Endodermal cell (in vitro differentiated cells): ENCODE data around the gene PCSK6. TPM values are rescaled to one million over a fixed set of nuclear protein-coding genes. Genes with fewer than 3 reads are reported as not detected.
A peak's percentile ranks its signal among the peaks of the same experiment; 100 is the strongest.
"Not testable (repeated sequence)": the region's sequence is repeated elsewhere in the genome, so short reads cannot be mapped to it uniquely, and the experiment has no call there.

ENCODE experiments used
- DNase-seq: peaks from one replicate; pipeline ENCODE4 v3.0.0-alpha.2; 2017
- H3K27ac ChIP-seq: 2 replicates; pipeline ENCODE4 v1.5.1; 2013; ENCODE audit warnings: mild to moderate bottlenecking, low read depth, low read length, moderate library complexity
- H3K27me3 ChIP-seq: 2 replicates; pipeline ENCODE4 v1.6.1; 2013; ENCODE audit warnings: mild to moderate bottlenecking, low read length, moderate library complexity; ENCODE audit not compliant: insufficient read depth, control insufficient read depth, poor library complexity, severe bottlenecking
- H3K36me3 ChIP-seq: 2 replicates; pipeline ENCODE4 v1.7.0; 2013; ENCODE audit warnings: mild to moderate bottlenecking, low read length, moderate library complexity; ENCODE audit not compliant: control insufficient read depth, insufficient read depth
- H3K4me1 ChIP-seq: one replicate; pipeline ENCODE4 v1.7.0; 2013; ENCODE audit warnings: low read length; ENCODE audit not compliant: control insufficient read depth, insufficient read depth
- H3K4me3 ChIP-seq: 2 replicates; pipeline ENCODE4 v1.5.1; 2013; ENCODE audit warnings: mild to moderate bottlenecking, low read length, moderate library complexity
- H3K9ac ChIP-seq: 2 replicates; pipeline ENCODE4 v1.6.1; 2013; ENCODE audit warnings: mild to moderate bottlenecking, low read length, moderate library complexity; ENCODE audit not compliant: poor library complexity, severe bottlenecking; ENCODE audit errors: extremely low read depth
- H3K9me3 ChIP-seq: 2 replicates; pipeline ENCODE4 v1.6.1; 2013; ENCODE audit warnings: mild to moderate bottlenecking, low read length, moderate library complexity; ENCODE audit not compliant: control insufficient read depth
- H3K27ac Mint-ChIP-seq: 2 replicates; pipeline ENCODE4 v1.8.0; 2020; ENCODE audit warnings: mixed read lengths
- H3K27me3 Mint-ChIP-seq: 2 replicates; pipeline ENCODE4 v1.8.0; 2021; ENCODE audit warnings: mild to moderate bottlenecking, mixed read lengths; ENCODE audit not compliant: insufficient read depth
- H3K36me3 Mint-ChIP-seq: 2 replicates; pipeline ENCODE4 v1.8.0; 2020; ENCODE audit warnings: low read depth, mixed read lengths
- H3K4me1 Mint-ChIP-seq: 2 replicates; pipeline ENCODE4 v1.8.0; 2020; ENCODE audit warnings: mixed read lengths
- H3K4me3 Mint-ChIP-seq: 2 replicates; pipeline ENCODE4 v1.8.0; 2020; ENCODE audit warnings: mild to moderate bottlenecking, moderate library complexity, mixed read lengths
- H3K9me3 Mint-ChIP-seq: 2 replicates; pipeline ENCODE4 v1.8.0; 2020; ENCODE audit warnings: mild to moderate bottlenecking, mixed read lengths
- CTCF ChIP-seq: fragments of 200-600 bp; sonication (generic); conservative IDR thresholded peaks from 2 replicates; pipeline ENCODE4 v1.5.0; 2021; ENCODE audit warnings: antibody characterized with exemption, mild to moderate bottlenecking
- WGBS, 2 experiments: methylation state at CpG; one replicate each; pipeline versions ENCODE4 v1.1.5 to v1.1.7; 2013; ENCODE audit warnings: missing lambda C conversion rate in 2 of 2, mixed read lengths in 1 of 2; ENCODE audit not compliant: insufficient coverage in 1 of 2, insufficient read length in 1 of 2; 5-methylcytosine and 5-hydroxymethylcytosine counted together
- total RNA-seq, 2 donors: library from RNA; stranded (reverse); fragmentation: NEBNext Ultra II Directional in 1 of 2; extraction: Animal tissue kit (Norgen Biotek cat#: 25700) in 1 of 2; gene quantifications; 2 replicates in 1 of 2; 3 replicates in 1 of 2; pipeline ENCODE4 v1.2.1, GENCODE V29; 2021

The PCSK6 gene
- total RNA-seq, 2 donors from 2014 or later = 6.6 to 9.8 TPM

DNA sequence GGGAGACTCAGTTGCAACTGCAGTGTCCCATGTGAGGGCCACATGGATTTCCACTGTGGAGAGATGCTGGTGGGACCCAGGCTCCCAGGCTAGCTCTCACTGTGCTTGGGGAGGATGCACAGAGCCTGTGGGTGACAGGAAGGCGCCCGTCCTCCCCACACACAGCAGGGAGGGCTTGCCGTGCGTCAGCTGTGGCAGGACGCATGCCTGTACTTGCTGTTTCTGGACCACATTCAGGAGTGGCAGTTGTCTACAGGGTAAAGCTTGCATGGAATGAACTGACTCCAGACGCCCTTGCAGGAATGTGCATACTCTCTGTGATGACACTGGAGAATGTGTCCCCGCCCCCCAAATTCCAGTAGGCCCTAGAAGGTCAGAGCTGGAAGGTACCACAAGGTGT is 130.6 kb downstream of the PCSK6 start:
- Histone ChIP-seq H3K27me3 (no peaks in the 10 kb centered on the region), H3K36me3 (no peaks in the 10 kb centered on the region), H3K4me1 (no peaks in the 10 kb centered on the region), H3K4me3 (no peak overlapping the region), H3K9me3 (no peaks in the 10 kb centered on the region), H3K9ac (no peak overlapping the region), H3K27ac (no peak overlapping the region)
- no peaks in the 10 kb centered on the region for H3K36me3 Mint-ChIP-seq
- DNase-seq = peak; percentile 62
- peaks cover 3% of the 10 kb centered on the region for H3K27me3 Mint-ChIP-seq
- H3K9me3 Mint-ChIP-seq = no peaks in the 10 kb centered on the region
- TF ChIP-seq CTCF = no peak
- WGBS, 2 experiments = 90 to 94% methylated on average over 7 of the region's 7 CpGs
- H3K4me1 Mint-ChIP-seq = peaks cover 2% of the 10 kb centered on the region
- H3K4me3 Mint-ChIP-seq = no peak overlapping the region
- H3K27ac Mint-ChIP-seq = no peak overlapping the region

GRCh38 chr15:101357885-101358284 is 131.6 kb downstream of the PCSK6 start:
- H3K27ac ChIP-seq = no peak overlapping the region
- H3K4me1 ChIP-seq = no peaks in the 10 kb centered on the region
- no peaks in the 10 kb centered on the region for H3K36me3 ChIP-seq
- H3K4me1 Mint-ChIP-seq = peaks cover 2% of the 10 kb centered on the region
- no peaks in the 10 kb centered on the region for H3K9me3 ChIP-seq
- peaks cover 4% of the 10 kb centered on the region for H3K9me3 Mint-ChIP-seq
- H3K27me3 Mint-ChIP-seq = peaks cover 3% of the 10 kb centered on the region
- H3K27me3 ChIP-seq = no peaks in the 10 kb centered on the region
- H3K36me3 Mint-ChIP-seq = no peaks in the 10 kb centered on the region
- H3K4me3 ChIP-seq = no peak overlapping the region
- no peak overlapping the region for H3K9ac ChIP-seq
- H3K4me3 Mint-ChIP-seq = no peak overlapping the region
- no peak for TF ChIP-seq CTCF
- DNase-seq = no peak
- WGBS, 2 experiments = 95 to 96% methylated on average over 4 to 11 of the region's 11 CpGs
- H3K27ac Mint-ChIP-seq = no peak overlapping the region

DNA sequence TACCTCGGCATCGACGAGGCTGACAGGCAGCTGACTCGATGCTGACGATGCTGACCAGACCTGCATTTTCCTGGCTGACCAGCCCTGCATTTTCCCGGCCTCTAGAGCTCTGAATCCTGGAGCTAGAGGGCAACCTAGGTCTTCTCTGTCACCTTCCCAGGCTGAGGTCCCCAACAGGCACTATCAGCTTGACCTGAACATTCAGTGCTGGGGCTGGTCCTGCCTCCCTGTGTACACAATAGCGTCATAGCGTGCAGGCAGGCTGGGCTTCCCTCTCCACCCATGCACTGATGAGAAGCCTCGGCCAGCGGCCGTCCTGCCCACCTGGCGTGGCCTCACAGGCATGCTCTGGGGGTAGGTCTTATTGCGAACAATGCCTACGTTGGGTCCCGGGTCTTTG is 132.2 kb downstream of the PCSK6 start:
- Mint-ChIP-seq H3K27ac (no peak overlapping the region), H3K4me1 (peaks cover 2% of the 10 kb centered on the region), H3K9me3 (peaks cover 4% of the 10 kb centered on the region), H3K4me3 (no peak overlapping the region), H3K27me3 (peaks cover 3% of the 10 kb centered on the region), H3K36me3 (peaks cover 1% of the 10 kb centered on the region)
- peak; percentile 42 for TF ChIP-seq CTCF
- Histone ChIP-seq H3K9me3 (no peaks in the 10 kb centered on the region), H3K4me1 (no peaks in the 10 kb centered on the region), H3K4me3 (no peak overlapping the region), H3K9ac (no peak overlapping the region), H3K27ac (no peak overlapping the region), H3K27me3 (no peaks in the 10 kb centered on the region), H3K36me3 (no peaks in the 10 kb centered on the region)
- DNase-seq = no peak
- WGBS, 2 experiments = 90 to 91% methylated on average over 10 to 15 of the region's 15 CpGs

DNA sequence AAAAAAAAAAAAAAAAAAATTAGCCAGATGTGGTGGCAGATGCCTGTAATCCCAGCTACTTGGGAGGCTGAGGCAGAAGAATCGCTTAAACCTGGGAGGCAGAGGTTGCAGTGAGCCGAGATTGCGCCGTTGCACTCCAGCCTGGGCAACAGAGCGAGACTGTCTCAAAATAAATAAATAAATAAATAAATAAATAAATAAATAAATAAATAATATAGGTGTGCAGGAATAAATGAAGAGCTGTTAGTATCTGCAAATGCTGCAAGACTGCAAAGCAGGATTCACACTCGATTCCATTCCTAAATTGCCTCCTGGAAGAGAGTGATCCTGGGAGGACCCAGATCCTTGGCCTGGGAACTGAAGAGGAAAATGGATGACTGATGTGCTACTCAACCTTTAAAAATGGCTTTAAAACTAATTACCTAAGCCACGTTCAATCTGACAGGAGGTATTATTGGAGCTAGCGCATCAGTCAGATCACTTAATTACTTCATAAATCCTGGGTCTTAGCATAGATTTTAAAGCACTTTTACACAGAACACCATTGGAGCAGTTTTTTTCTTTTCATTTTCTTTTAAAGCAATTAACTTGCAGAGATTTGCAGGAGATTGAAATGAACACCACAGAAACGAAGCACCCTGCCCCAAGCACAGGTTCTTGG is 132.9 kb downstream of the PCSK6 start:
- WGBS, 2 experiments = 84 to 90% methylated on average over 4 to 6 of the region's 9 CpGs
- not testable (repeated sequence) for DNase-seq, H3K27ac ChIP-seq, H3K27me3 Mint-ChIP-seq, H3K27me3 ChIP-seq, H3K9ac ChIP-seq, H3K4me3 Mint-ChIP-seq, H3K36me3 Mint-ChIP-seq, H3K4me1 Mint-ChIP-seq, H3K36me3 ChIP-seq, H3K9me3 Mint-ChIP-seq, H3K4me1 ChIP-seq, H3K4me3 ChIP-seq, H3K27ac Mint-ChIP-seq, H3K9me3 ChIP-seq
